Non-pigmented ciliary epithelial cell (primary cell): Measurements from ENCODE around the gene NLN.

Experiments
- DNase-seq: peaks from one replicate; pipeline ENCODE4 v3.0.0-alpha.2; 2010; ENCODE audit warnings: low read depth

The NLN gene

DNA sequence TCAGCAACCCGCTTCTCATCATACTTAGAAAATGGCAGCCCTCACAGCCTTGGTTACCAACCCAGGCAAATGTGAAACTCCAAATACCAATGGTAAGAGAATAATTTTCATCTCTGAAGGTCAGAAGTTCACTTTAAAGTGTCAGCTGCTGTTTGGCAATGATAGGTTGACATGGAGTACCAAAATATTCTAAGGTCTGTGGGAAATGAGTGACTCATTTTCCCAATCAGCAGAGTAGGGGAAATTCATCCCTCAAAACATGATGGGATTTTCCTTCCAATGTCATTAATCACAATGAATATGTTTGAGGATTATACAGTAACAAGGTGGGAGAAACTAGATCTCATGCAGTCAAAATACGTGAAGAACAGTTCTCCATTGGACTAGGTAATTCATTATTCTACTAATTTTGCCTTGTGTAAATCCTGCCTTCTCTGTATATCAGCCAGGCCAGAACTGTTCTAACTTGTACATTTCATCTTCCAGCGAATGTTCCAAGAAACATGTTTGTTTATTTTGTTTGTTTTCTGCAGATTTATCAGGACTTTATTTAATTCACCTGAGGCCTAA is 151.3 kb downstream of the NLN start:
- DNase-seq: no peak

DNA sequence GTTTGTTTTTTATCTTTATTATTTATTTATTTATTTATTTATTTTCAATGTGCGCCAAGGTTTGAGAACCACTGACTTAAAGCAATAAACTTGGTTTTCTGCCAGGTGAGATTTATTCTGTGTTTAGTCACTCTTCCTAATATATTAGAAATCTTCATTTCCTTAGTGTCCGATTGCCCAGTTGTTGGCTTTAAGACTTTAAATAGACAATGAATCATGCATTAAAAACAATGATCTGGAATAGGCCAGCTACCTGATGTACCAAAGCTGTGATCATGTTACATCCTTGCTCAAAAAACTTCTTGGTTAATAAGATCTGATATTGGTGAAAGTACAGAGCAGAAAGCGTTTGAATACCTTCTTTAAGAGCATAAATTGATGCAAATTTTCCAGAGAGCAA is 152.2 kb downstream of the NLN start:
- peak; percentile 36 for DNase-seq

DNA sequence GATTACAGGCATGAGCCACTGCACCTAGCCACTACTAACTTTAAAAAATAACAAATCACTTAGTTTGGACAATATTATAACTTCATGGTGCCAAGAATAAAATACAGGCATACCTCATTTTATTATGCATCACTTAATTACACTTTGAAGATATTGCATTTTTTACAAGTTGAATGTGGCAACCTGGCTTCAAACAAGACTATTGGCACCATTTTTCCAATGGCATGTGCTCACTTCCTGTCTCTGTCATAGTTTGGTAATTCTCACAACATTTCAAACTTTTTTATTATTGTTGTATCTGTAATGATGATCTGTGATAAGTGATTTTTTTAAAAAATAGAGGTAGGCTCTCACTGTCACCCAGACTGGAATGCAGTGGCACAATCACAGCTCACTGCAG is 154.5 kb downstream of the NLN start:
- DNase-seq: no peak

DNA sequence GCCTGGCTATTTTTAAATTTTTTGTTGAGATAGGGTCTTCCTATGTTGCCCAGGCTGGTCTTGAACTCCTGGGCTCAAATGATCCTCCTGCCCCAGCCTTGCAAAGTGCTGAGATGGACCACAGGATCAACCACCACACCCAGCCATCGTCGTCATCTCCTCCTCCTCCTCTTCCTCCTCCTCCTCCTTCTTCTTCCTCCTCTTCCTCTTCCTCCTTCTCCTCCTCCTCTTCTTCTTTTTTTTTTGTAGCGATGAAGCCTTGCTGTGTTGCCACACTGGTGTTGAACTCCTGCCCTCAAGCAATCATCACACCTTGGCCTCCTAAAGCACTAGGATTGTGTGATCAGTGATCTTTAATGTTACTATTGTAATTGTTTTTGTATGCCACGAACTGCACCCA is 155.0 kb downstream of the NLN start:
- DNase-seq: no peak
